Measurements from ENCODE around the gene SESN1.

The SESN1 gene

DNA sequence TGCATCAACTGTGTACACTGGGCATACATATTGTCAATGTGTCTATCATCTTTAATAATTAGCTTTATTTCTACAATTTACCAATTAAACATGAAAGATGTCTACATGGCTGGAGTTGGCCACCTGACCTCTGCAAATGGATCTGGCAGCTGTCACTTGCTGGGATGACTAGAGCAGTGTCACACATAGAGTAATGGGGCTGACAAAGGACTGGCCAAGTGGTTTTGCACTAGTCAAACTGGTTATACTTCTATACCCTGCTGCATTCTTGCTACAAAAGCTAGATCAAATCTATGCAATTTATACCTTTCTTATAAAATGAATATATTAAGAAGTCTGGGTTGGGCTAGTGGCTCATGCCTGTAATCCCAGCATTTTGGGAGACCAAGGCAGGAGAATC is 99.3 kb downstream of the SESN1 start:
- CTCF ChIA-PET: no interaction called here
- POLR2A ChIA-PET (ENCODE audit: low non-redundant PET): no interaction called here
- TF ChIP-seq, protein P1, sequence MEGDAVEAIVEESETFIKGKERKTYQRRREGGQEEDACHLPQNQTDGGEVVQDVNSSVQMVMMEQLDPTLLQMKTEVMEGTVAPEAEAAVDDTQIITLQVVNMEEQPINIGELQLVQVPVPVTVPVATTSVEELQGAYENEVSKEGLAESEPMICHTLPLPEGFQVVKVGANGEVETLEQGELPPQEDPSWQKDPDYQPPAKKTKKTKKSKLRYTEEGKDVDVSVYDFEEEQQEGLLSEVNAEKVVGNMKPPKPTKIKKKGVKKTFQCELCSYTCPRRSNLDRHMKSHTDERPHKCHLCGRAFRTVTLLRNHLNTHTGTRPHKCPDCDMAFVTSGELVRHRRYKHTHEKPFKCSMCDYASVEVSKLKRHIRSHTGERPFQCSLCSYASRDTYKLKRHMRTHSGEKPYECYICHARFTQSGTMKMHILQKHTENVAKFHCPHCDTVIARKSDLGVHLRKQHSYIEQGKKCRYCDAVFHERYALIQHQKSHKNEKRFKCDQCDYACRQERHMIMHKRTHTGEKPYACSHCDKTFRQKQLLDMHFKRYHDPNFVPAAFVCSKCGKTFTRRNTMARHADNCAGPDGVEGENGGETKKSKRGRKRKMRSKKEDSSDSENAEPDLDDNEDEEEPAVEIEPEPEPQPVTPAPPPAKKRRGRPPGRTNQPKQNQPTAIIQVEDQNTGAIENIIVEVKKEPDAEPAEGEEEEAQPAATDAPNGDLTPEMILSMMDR (conservative IDR thresholded peaks at IDR 0.05; ENCODE audit: low read depth): no peak
- no peak overlapping the region for H3K27ac ChIP-seq
- DNase-seq (ENCODE audit: low spot score): no peak

DNA sequence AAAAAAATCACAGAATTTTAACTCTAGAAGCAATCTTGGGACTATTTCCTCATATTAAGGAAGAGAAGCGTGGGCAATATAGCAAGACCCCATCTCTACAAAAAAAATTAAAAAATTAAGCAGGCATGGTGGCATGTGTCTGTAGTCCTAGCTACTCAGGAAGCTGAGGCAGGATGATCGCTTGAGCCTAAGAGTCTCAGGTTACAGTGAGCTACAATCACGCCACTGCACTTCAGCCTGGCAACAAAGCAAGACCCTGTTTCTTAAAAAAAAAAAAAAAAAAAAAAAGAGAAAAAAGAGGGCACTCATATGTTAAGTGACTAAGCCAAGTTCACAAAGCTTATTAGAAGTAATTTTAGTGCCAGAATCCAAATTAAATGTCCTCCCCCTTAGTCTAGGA is 100.8 kb downstream of the SESN1 start:
- ChIA-PET CTCF (interaction anchor here (0.6 kb wide), 1 partner anchor 995 kb away, joined by 5 read pairs; no protein-coding TSS in a partner anchor), POLR2A (ENCODE audit: low non-redundant PET) (no interaction called here)
- DNase-seq (ENCODE audit: low spot score): no peak
- H3K27ac ChIP-seq: no peak overlapping the region
- TF ChIP-seq, protein P1 (conservative IDR thresholded peaks at IDR 0.05; ENCODE audit: low read depth): no peak

DNA sequence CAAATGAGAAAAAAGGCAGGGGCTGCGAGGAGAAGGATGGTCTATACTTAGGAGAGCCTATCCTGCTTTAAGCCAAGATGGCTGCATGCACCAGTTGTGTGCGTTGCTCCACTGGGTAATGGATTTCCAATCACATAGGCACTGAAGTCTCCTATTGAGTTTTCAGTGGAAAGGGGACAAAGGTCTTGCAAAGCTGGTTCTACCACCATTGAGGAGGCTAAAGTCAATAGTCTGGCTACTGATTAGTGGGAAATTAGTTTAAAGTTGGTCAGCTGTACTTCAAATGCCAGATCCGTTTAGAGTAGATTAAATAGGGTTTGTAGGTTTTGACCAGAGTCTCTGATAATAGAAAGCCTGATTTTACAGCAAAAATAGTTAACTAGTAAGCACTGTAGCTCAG is 104.9 kb downstream of the SESN1 start:
- POLR2A ChIA-PET (ENCODE audit: low non-redundant PET): no interaction called here
- no peak for DNase-seq (ENCODE audit: low spot score)
- TF ChIP-seq, protein P1 (conservative IDR thresholded peaks at IDR 0.05; ENCODE audit: low read depth): no peak
- no peak overlapping the region for H3K27ac ChIP-seq
- CTCF ChIA-PET: no interaction called here

DNA sequence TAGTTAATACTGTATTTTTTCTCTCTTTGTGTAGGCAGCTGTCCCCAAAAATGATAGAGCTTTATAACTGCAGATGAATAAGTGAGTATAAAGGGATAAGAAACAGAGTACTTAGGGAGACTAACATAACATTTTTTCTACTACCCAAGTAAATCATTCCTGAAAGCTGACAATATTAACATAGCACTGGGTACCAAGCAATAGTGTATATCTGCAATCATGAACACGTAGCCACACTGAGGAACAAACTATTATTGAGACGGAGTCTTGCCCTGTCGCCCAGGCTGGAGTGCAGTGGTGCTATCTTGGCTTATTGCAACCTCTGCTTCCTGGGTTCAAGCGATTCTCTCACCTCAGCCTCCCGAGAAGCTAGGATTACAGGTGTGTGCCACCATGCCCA is 105.9 kb downstream of the SESN1 start:
- ChIA-PET CTCF (interaction anchor here (0.6 kb wide), 1 partner anchor 22 kb away, joined by 3 read pairs; no protein-coding TSS in a partner anchor), POLR2A (ENCODE audit: low non-redundant PET) (no interaction called here)
- no peak overlapping the region for H3K27ac ChIP-seq
- TF ChIP-seq, protein P1 (conservative IDR thresholded peaks at IDR 0.05; ENCODE audit: low read depth): no peak
- DNase-seq (ENCODE audit: low spot score): no peak

DNA sequence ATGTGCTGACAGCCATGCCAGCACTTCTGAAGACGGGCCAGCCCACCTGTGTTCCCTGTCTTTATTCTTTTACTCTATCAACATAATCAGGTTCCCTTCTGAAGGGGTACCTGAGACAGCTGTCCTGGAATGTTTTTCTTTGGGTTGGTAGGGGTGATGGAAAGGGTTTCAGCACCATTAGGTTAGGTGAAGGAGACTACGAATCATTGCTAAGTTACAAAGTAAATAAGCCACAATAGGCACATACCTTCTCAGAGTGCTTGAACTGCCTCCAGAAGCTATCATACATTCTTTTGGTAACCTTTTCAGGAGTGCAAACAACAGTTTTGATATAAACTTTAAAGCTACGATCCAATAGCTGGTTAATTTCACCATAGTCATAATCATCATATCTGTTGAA is 106.3 kb downstream of the SESN1 start:
- H3K27ac ChIP-seq: no peak overlapping the region
- DNase-seq (ENCODE audit: low spot score): no peak
- ChIA-PET POLR2A (ENCODE audit: low non-redundant PET) (no interaction called here), CTCF (interaction anchor here (0.6 kb wide), 1 partner anchor 23 kb away, joined by 3 read pairs; no protein-coding TSS in a partner anchor)
- TF ChIP-seq, protein P1 (conservative IDR thresholded peaks at IDR 0.05; ENCODE audit: low read depth): no peak

DNA sequence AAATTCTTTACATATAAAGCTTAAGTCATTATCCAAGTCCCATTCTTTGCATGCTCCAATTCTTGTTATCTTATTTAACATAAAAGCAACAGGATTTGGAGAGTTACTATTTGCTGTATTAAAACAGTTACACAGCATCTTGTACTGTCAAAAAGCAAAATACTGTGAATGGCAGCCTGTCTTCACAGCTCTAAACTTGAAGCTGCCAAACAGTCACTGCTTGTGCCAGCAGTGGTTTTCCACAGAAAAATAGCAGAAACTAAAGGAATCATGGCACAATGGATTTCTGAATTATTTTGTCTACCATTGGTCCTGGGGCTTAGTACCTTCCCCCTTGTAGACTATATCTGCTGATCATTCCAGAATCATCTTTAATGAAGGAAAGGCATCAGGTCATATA is 107.5 kb downstream of the SESN1 start:
- no peak for DNase-seq (ENCODE audit: low spot score)
- ChIA-PET CTCF (no interaction called here), POLR2A (ENCODE audit: low non-redundant PET) (no interaction called here)
- TF ChIP-seq, protein P1 (conservative IDR thresholded peaks at IDR 0.05; ENCODE audit: low read depth): no peak
- H3K27ac ChIP-seq: no peak overlapping the region

DNA sequence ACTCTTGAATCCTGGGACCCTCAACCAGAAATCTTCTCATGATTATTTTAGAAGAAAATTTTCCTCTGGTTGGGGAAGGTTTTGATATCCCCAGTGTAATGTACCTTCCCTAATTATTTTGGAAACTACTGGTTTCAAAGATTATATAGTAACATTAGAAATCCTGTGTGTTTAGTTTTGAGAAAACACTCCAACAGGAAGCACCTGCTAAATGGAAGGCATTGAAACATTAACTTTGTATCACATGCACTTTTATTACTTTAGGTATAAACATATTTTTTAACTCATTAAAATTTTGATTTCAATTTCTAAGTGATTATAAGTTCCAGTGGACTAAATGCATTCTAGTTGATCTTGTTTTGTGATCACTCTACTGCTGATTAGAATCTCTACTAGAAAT is 109.3 kb downstream of the SESN1 start:
- DNase-seq (ENCODE audit: low spot score): no peak
- TF ChIP-seq, protein P1 (conservative IDR thresholded peaks at IDR 0.05; ENCODE audit: low read depth): no peak
- ChIA-PET CTCF (no interaction called here), POLR2A (ENCODE audit: low non-redundant PET) (no interaction called here)
- H3K27ac ChIP-seq: no peak overlapping the region

Data from RWPE1 (cell line).